GM12801 (cell line): Measurements from ENCODE around the gene GRM7.

ENCODE experiments used
- CTCF ChIP-seq: IDR thresholded peaks from one replicate; pipeline ENCODE4 v1.5.1; 2011; ENCODE audit warnings: control low read depth; ENCODE audit not compliant: insufficient read length; ENCODE audit errors: extremely low read depth

GRM7 gene

GRCh38 chr3:7728566-7729519 is 867.9 kb downstream of the GRM7 start:
- TF ChIP-seq CTCF = no peak

DNA sequence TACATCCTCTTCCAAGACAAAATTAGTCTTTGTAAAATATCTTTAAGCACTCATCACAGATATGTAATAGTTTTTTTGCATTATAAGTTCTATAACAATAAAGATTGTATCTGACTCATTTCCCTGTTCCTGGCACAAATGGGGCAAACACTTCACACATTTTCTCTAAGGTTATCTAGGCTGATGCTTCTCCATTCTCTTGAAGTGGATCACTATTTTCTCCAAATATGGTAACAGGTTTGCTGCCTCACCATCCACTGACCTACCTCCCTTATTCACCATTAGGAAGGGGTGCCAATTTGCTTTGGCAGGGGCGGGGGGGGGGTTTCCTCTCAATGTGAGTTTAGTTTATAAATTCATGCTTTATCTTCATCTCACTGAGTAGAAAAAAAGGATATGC is 873.0 kb downstream of the GRM7 start:
- TF ChIP-seq CTCF = no peak

- TF ChIP-seq CTCF = no peak
Measured at GRCh38 chr3:7734456-7734855, 873.5 kb downstream of the GRM7 start.

DNA sequence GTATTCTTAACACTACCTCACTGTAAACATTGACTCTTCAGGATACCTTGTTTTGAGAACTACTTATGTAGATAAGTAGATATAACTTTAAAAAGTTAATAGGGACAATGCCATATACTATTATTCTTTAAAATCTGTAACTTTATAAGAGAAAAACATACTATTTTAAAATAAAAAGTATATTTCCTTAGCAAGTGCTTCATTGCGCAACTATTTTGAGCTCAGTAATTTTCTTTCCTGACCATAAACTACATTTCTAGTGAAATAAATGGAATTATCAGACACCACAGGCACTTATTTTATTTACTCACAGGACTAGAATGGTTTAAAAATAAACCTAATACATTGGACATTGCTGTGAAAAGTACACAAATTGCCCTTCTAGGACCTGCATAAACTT is 876.3 kb downstream of the GRM7 start:
- TF ChIP-seq CTCF = no peak

- no peak for TF ChIP-seq CTCF
Measured at GRCh38 chr3:7739754-7740153, 878.8 kb downstream of the GRM7 start.

- TF ChIP-seq CTCF = no peak
Measured at GRCh38 chr3:7740458-7740857, 879.5 kb downstream of the GRM7 start.

DNA sequence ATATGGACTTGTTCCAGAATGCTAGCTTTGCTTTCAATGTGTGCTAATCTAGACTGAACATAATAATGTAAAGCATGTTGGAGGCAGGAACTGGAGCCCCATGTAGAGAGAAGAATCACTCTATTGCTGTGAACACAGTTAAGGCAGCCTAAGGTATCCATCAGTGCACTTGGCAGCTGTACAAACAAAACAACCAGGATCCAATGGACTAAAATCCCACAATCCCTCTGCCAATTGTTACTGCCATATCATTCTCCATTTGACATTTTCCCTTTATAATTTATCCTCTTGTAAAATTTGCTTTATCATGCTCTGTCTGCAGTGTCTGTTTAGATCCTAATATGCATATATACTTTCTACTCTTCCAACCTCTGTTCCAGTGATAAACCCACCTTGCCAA is 883.9 kb downstream of the GRM7 start:
- TF ChIP-seq CTCF = no peak
